Glutamatergic neuron (in vitro differentiated cells): ENCODE data around the gene TAF6. TPM values are rescaled to one million over a fixed set of nuclear protein-coding genes. Genes with fewer than 3 reads are reported as not detected.

Source experiments
- DNase-seq: peaks from one replicate; pipeline ENCODE4 v3.0.0; 2022
- H3K27ac Mint-ChIP-seq: one replicate; pipeline ENCODE4 v1.8.0; 2020; ENCODE audit warnings: mild to moderate bottlenecking, mixed read lengths, inconsistent platforms; ENCODE audit not compliant: unreplicated experiment
- H3K27me3 Mint-ChIP-seq: one replicate; pipeline ENCODE4 v1.8.0; 2020; ENCODE audit warnings: mild to moderate bottlenecking, moderate library complexity, mixed read lengths, inconsistent platforms; ENCODE audit not compliant: unreplicated experiment
- H3K36me3 Mint-ChIP-seq: one replicate; pipeline ENCODE4 v1.8.0; 2020; ENCODE audit warnings: mild to moderate bottlenecking, mixed read lengths, inconsistent platforms; ENCODE audit not compliant: unreplicated experiment
- H3K4me1 Mint-ChIP-seq: one replicate; pipeline ENCODE4 v1.8.0; 2020; ENCODE audit warnings: mild to moderate bottlenecking, low read depth, mixed read lengths, inconsistent platforms; ENCODE audit not compliant: unreplicated experiment
- H3K4me3 Mint-ChIP-seq: one replicate; pipeline ENCODE4 v1.8.0; 2020; ENCODE audit warnings: mild to moderate bottlenecking, mixed read lengths, inconsistent platforms; ENCODE audit not compliant: unreplicated experiment
- H3K9me3 Mint-ChIP-seq: one replicate; pipeline ENCODE4 v1.8.0; 2020; ENCODE audit warnings: mild to moderate bottlenecking, moderate library complexity, mixed read lengths, inconsistent platforms; ENCODE audit not compliant: unreplicated experiment
- CTCF ChIP-seq: fragments of 200-600 bp; sonication (generic); IDR thresholded peaks from one replicate; pipeline ENCODE4 v1.5.0; 2021; ENCODE audit not compliant: partially characterized antibody, unreplicated experiment
- microRNA-seq: library from miRNA; unstranded; fragments of <30 nt; microRNA quantifications from one replicate; pipeline ENCODE4, GENCODE V29; 2020; ENCODE audit not compliant: unreplicated experiment
- total RNA-seq: library from RNA; stranded (reverse); fragmentation: NEBNext Ultra II Directional; extraction: Animal tissue kit (Norgen Biotek cat#: 25700); gene quantifications from one replicate; pipeline ENCODE4 v1.2.1, GENCODE V29; 2021; ENCODE audit not compliant: unreplicated experiment

The TAF6 gene
- total RNA-seq, 1 donor from 2014 or later = 63.1 TPM

DNA sequence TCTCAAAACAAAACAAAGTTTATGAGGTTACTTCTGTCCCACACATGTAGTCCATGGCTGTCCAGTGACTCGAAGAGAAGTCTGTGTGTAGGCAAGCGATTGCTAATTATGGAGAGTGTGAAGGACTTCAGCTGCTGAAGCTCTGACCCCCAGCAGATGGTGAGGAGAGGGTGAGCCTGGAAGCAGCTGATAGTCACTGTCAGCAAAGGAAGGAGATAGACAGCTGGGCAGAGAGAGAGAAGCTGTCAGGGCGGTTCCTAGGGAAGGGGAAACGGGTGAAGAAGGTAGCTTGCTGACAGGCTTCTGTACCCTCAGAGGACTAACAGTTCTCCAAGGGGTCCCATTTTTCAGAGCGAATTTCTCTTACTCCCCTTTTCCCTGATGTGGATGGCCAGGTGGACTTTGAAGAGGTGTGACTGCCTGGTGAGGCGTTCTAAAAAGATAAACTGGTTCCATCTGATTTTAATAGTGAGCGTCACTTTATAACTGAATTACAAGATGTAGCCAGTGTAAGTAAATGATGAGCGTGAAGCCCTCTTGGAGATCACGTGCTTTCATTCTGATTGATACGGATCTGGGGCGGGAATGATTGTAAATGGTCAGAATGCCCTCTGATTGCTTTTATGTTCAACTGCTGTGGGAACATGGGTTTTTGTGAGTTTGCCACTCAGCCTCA, 57.5 kb downstream of the TAF6 start:
- peaks cover 7% of the 10 kb centered on the region for H3K27me3 Mint-ChIP-seq
- H3K27ac Mint-ChIP-seq = peak overlapping the region; percentile 65
- DNase-seq = peak; percentile 32
- peak overlapping the region; percentile 37 for H3K4me3 Mint-ChIP-seq
- peaks cover 13% of the 10 kb centered on the region for H3K36me3 Mint-ChIP-seq
- H3K9me3 Mint-ChIP-seq = peaks cover 3% of the 10 kb centered on the region
- peaks cover 5% of the 10 kb centered on the region for H3K4me1 Mint-ChIP-seq
- TF ChIP-seq CTCF = no peak

DNA sequence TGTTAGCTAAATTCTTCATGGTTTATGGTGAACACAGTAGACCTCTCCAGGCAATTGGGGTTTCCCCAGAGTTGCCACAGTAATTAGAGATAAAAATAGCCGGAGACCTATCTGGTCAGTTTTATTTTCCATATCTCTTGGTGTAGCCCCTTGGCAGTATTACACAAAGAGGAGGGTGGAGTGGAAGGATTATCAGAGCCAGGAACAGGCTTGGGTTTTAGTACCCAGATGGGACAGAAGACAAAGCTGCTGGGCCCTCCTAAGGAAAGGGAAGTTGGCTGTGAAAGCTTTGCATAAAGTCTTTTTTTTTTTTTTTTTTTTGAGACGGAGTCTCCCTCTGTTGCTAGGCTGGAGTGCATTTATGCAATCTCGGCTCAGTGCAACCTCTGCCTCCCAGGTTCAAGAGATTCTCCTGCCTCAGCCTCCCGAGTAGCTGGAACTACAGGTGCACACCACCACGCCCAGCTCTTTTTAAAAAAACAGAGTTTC, 59.9 kb downstream of the TAF6 start:
- DNase-seq = no peak
- Mint-ChIP-seq H3K4me3 (no peak overlapping the region), H3K4me1 (peaks cover 5% of the 10 kb centered on the region), H3K27me3 (peaks cover 7% of the 10 kb centered on the region), H3K27ac (no peak overlapping the region), H3K36me3 (peaks cover 9% of the 10 kb centered on the region), H3K9me3 (peaks cover 3% of the 10 kb centered on the region)
- no peak for TF ChIP-seq CTCF

Small RNAs within 50 kb of the gene (microRNA-seq; reads per million reads assigned to microRNA genes)
- 7,031 reads per million, percentile 97 among the genes with 10 or more reads in this experiment for gene MIR106B
- gene MIR25 = 1,008 reads per million, percentile 89 among the genes with 10 or more reads in this experiment
- gene MIR4658 = not detected
- gene MIR93 = 30,493 reads per million, percentile 99 among the genes with 10 or more reads in this experiment

Other genes starting within 250 kb of the TAF6 start
- gene OR2AE1, start 242.3 kb downstream of the TAF6 start, total RNA-seq = 0.39 TPM
- gene TRIM4, start 199.8 kb downstream of the TAF6 start, total RNA-seq = 13.7 TPM
- not detected for gene GJC3, start 189.7 kb downstream of the TAF6 start, total RNA-seq
- gene AZGP1, start 143.3 kb downstream of the TAF6 start, total RNA-seq = 0.44 TPM
- gene ZKSCAN1, start 103.8 kb downstream of the TAF6 start, total RNA-seq = 127 TPM
- gene ZSCAN21, start 69.6 kb downstream of the TAF6 start, total RNA-seq = 26.3 TPM
- 87.9 TPM for gene ZNF3, start 37.6 kb downstream of the TAF6 start, total RNA-seq
- gene COPS6, start 30.4 kb downstream of the TAF6 start, total RNA-seq = 77.4 TPM
- gene MCM7, start 18.0 kb downstream of the TAF6 start, total RNA-seq = 196 TPM
- gene AP4M1, start 17.7 kb downstream of the TAF6 start, total RNA-seq = 25.9 TPM
- 19.3 TPM for gene CNPY4, start 276 bp upstream of the TAF6 start, total RNA-seq
- 3.3 TPM for gene MBLAC1, start 7.6 kb upstream of the TAF6 start, total RNA-seq
- gene LAMTOR4, start 29.6 kb upstream of the TAF6 start, total RNA-seq = 66.9 TPM
- 42.4 TPM for gene TRAPPC14, start 39.4 kb upstream of the TAF6 start, total RNA-seq
- 30.9 TPM for gene GAL3ST4, start 49.3 kb upstream of the TAF6 start, total RNA-seq
- 530 TPM for gene GPC2, start 58.0 kb upstream of the TAF6 start, total RNA-seq
- gene STAG3, start 58.6 kb upstream of the TAF6 start, total RNA-seq = 1.1 TPM
- not detected for gene PVRIG, start 100.6 kb upstream of the TAF6 start, total RNA-seq
- not detected for gene SPDYE3, start 188.3 kb upstream of the TAF6 start, total RNA-seq
- gene PILRB, start 238.8 kb upstream of the TAF6 start, total RNA-seq = 62.6 TPM